Activated CD4-positive, alpha-beta T cell treated with anti-CD3 and anti-CD28 coated beads, Interleukin-2, Interleukin-4, amounts not matched to agents 100 ng/mL and 50 ng/mL, durations not matched to agents 16 hours and 8 hours (primary cell): ENCODE data around the gene UST.
A peak's percentile ranks its signal among the peaks of the same experiment; 100 is the strongest.
"Not testable (repeated sequence)": the region's sequence is repeated elsewhere in the genome, so short reads cannot be mapped to it uniquely, and the experiment has no call there.

Experiments used
- DNase-seq: peaks from one replicate; pipeline ENCODE4 v3.0.0-alpha.2; 2020; ENCODE audit warnings: low spot score

Gene UST

DNA sequence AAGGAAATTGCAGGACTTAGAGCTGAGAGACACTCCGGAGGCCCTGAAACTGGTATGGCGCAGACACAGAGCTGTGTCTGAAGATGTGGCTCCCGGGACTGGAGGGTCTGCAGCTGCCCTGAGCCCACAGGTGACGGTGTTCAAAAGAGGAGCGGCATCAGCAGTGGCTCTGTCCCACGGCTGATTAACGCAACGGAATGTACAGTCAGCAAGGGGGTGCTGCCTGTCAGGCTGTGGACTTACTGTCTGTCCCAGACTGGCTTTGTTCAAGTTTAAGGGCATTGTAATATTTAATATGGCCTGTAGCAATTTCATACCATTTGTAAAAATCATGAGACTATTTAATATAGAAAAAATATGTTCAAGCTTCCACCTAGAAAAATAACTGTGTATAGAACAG lies 342.7 kb downstream of the UST start:
- DNase-seq: no peak

DNA sequence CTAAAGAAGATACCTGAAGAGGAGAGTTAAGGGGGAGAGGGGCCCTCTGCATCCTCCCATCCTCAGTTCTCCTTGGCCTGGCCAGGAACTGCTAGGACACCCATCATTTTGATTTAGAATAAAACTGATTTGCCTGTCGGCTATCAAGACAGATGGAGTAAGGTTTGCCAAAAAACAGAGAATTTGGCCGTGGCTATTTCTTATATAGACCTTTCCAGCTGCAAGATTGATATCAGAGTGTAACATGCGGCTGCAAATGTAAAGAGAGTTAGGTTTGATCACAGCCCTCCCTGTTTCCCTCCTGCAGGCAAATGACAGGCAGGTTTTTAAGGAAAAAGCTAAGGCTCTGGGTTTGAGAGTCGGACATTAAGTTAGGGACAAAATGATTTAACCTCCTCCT lies 344.1 kb downstream of the UST start:
- DNase-seq: no peak

DNA sequence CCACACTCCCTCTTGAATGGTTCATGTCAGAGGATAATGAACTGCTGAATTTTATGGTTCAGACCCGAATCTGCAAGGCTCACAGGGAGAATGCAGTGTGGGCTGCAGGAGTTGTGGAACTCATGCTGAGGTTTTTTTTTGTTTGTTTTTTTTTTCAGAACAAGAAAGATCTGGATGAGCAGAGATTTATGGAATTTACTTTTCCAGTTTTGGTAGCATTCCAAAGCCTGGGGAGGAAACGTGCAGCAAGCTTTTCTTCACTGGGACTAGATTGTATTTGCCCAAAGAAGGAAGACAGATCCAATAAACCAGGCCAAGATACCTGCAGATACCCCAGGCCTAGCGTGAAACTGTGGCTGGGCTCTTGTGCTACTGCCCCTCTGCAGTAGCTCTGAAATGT lies 346.8 kb downstream of the UST start:
- DNase-seq: no peak

DNA sequence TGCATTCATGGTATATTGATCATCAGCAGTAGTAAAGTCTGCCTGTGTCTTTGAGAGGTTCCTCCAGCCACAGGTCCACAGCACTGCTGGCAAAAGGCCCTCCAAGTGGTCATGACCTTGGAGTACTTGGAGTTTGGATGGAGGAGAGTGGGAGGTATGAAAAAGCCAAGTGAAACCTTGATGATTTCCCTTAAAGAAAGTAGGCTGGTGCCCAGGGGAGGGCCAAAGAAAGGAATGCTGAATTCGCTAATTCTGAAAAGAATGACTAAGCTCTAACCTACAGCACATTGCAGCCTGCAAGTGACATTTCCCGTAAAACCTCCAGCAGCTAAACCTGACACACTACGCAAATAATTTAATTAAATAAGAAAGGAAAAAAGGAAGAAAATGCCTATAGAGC lies 347.3 kb downstream of the UST start:
- DNase-seq: peak; percentile 79

DNA sequence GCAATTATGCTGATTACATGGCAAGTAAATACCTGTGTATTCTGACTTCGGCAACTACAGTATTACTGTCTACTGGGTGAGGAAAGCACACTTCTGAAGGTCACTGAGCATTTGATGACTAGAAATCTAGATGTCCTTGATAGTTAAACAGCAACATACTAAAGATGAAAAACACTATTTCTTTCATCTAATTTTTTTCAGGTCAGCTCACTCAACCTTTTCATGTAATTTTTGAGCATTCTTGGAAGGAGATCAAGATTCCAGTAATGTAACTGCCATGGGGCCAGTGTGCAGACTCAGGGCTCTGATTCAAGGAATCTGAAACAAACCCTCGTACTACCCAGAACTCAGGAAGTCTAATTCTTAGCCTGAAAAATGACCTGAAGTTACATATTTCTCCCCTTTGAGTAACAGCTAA lies 348.1 kb downstream of the UST start:
- DNase-seq: peak; percentile 85

DNA sequence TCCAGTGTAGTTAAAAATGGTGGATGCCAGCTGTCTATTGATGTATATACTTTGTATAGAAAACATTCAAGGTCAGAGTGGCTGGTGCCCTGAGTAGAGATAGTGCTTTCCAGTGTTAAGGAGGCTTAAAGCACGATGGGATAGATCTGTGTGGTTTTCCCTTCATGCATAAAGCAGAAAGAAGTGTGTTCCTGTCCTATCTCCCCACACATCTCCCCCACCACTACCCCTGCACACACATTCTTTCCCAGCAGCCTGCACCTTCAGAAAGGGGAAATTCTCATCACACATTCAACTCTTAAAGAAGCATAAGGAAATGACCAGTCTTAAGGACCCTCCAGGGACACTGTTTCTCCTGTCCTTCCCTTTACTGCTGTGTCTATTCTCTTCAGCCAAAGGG lies 349.0 kb downstream of the UST start:
- DNase-seq: peak; percentile 59

DNA sequence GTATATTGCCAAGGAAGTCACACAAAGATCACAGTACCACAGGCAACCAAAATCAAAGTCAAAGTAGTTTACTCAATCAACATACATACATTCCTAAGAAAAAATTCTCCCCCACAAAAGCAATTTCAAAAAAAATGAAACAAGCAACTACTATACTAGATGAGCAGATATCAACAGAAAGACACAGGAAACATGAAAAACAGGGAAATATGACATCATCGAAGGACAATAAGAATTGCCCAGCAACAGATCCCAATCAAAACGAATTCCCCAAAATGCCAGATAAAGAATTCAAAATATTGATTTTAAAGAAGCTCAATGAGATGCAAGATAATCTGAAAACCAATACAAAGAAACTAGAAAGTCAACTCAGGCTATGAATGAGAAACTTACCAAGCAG lies 351.0 kb downstream of the UST start:
- DNase-seq: no peak

DNA sequence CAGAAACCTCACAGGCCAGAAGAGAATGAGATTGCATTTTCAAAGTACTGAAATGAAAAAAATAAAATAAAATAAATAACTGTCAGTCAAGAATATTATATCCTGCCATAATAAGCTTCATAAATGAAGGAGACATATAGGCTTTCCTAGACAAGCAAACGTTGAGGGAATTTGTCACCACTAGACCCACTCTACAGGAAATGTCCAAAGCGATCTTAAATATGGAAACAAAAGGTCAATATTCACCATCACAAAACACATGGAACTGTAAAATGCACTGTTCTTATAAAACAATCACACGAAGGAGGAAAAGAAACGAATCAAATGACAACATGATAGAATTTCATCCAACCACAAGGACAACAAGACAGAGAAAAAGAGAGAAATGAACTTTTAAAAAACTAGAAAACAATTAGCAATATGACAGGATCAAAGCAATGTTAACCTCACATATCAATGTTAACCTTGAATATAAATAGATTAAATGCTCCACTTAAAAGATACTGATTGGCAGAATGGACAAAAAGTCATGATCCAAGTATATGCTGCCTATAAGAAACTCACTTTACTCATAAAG lies 352.0 kb downstream of the UST start:
- no peak for DNase-seq

DNA sequence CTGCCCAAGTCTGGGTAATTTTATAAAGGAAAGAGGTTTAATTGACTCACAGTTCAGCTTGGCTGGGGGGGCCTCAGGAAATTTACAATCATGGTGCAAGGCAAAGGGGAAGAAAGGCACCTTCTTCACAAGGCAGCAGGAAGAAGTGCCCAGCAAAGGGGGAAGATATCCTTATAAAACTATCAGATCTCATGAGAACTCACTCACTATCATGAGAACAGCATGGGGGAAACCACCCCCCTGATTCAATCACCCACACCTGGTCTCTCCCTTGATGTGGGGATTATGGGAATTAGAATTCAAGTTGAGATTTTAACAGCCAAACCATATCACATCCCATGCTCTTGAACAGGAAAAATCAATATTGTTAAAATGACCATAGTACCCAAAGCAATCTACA lies 355.5 kb downstream of the UST start:
- no peak for DNase-seq

DNA sequence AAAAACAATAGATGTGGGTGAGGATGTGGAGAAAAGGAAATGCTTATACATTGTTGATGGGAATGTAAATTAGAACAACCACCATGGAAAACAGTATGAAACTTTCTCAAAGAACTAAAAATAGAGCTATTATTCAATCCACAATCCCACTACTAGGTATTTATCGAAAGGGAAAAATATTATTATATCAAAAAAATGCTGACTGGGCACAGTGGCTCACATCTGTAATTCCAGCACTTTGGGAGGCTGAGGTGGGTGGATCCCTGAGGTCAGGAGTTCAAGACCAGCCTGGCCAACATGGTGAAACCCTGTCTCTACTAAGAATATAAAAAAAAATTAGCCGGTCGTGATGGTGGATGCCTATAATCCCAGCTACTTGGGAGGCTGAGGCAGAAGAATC lies 357.1 kb downstream of the UST start:
- DNase-seq: not testable (repeated sequence)

DNA sequence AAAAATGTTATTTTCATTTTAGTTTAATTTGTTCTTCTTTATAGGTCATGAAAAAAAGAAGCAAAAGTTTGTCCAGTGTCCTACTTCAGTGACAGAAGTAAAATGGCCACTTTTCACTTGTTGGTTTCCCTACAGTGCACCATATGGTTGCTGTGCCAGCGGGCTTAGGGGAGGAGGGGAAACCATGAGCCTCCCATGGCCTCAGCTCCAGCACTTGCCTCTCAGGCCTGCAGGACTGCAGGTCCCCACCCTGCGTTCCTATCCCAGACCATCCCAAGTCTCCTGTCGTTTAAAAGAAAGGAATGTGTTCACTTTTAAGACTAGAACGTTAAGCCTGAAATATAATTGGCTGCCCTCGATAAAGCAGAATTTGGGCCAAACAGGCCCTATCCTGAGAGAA lies 360.7 kb downstream of the UST start:
- DNase-seq: no peak

DNA sequence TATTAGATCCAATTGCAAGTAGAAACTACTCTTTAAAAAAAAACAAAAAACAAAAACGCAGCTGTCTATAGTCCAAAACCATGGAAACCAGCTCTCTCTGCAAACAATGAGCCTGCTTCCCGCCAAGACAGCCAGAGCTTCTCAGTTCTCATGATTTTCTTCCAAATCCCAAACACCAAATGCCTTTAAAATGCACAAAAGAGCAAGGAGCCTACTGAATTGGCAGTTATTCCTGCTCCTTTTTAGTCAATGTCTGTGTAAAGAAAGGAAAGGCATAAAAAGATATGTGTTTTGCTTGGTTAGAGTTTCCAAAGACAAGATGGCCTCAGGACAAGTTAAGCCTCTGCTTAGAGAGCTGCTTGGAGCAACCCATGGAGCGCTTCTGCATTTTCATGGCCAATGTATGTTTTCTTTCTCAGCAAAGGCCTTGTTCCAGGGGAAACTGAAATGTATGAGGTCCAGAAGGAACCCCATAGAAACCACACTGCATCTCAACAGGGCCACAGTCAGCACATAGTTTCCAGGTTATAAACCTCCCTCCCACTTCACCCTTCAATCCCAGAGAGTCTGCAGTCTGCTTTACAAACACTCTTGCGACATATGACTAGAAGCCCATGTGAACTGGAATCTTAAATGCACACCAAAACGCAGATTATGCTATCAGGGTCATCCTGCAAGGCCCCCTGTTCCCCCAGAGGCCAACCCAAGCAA lies 361.4 kb downstream of the UST start:
- DNase-seq: no peak

DNA sequence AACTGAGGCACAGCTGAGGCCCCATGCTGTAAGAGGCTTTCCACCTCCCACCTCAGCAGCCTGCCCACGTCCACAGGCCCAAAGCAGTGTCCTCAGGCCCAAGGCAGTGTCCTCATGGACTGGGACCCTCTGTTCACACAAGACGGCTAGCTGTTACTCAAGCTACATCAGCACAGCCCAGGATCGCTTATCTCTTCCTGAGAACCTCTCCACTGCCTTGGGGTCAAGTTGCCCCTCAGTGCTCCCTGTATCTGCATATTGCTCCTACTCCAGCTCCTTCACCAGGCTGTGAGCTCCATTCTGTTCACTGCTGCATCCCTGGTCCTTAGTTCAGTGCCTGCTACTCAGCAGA lies 361.9 kb downstream of the UST start:
- no peak for DNase-seq

DNA sequence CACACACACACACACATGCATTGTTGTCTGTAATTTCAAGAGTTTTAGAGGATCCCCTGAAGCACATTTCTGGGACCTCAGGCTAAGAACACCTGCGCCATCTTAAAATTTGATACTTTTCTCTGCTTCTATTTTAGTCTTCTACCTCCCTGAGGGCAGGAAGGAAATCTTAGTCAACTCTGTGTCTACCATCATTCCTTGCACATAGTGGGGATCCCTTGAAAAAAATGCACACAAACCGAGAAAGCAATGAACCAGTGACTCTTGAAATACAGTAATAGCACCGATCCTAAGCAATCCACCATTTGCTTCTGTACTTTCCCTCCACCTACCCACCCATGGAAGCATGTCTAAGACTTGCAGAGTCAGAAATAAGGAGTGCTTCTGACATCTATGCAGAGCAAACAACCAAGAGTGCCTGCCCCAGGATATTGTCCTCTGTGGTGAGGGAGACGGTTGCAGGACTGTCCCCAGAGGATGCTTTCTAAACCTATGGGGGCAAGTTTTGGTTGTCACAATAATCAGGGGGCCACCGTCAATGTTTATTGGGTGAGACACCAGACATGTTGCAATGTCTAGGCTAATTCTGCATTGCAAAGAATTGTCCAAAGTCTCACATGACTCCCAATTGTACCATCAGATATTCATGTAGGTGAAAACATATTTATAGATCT lies 362.7 kb downstream of the UST start:
- DNase-seq: no peak

DNA sequence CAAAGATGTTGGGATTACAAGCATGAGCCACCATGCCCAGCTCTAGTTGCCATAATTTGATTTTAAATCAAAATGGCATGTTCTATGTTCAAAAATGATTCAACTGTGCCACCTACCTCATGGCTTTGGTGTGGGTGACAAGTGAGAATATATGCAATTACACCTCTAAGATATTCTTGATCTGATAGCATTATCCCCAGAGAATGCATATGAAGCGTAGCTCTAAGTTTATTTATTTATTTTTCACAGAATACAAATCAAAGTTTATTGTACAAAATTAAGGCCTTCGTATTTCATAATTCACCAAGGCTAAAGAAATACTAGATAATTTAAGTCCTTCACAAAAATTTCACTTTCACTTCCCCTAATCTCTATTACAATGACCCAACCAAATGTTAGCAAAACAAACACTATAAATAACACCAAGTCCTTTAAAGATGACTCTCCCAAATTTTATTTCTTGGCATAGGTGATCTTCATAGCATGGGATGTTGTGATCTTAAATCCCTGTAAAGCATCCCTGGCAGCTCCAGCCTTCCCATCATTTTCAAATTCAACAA lies 364.8 kb downstream of the UST start:
- DNase-seq: no peak

DNA sequence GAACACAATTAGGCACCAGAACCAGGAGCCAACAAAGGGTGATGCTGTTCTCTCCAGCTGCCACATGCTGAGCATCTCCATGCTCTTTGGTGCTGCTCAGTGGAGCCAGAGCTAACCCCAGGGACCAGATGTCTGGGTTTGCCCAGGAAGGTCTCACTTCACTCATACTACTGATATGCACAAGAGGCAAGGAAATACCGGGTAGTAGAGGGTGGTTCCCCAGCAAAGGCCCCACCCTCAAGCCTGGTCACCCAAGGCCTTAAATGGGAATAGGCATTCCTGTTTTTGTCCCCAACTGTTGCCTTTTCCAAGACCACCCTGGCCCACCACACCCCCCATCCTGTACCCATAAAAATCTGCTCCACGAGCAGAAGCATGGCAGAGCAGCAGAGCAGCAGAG lies 366.1 kb downstream of the UST start:
- DNase-seq: no peak

DNA sequence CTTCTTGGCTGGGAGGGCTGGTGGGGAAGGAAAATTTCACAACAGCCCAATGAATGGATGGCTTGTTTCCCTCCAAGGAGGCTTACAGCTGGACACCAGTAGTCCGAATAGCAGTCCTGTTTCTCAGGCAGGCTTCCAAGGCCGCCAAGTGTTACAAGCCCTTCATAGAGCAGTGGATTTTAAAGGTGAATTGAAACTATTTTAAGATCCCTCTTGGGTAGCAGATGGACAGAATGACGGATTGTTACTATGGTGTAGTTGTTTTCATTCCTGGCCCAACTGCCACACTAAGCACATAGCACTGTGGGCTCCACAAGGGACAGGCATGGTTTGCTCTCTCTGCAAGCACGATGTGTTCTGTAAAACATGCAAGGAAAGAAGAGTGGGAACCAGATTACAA lies 367.3 kb downstream of the UST start:
- DNase-seq: no peak

DNA sequence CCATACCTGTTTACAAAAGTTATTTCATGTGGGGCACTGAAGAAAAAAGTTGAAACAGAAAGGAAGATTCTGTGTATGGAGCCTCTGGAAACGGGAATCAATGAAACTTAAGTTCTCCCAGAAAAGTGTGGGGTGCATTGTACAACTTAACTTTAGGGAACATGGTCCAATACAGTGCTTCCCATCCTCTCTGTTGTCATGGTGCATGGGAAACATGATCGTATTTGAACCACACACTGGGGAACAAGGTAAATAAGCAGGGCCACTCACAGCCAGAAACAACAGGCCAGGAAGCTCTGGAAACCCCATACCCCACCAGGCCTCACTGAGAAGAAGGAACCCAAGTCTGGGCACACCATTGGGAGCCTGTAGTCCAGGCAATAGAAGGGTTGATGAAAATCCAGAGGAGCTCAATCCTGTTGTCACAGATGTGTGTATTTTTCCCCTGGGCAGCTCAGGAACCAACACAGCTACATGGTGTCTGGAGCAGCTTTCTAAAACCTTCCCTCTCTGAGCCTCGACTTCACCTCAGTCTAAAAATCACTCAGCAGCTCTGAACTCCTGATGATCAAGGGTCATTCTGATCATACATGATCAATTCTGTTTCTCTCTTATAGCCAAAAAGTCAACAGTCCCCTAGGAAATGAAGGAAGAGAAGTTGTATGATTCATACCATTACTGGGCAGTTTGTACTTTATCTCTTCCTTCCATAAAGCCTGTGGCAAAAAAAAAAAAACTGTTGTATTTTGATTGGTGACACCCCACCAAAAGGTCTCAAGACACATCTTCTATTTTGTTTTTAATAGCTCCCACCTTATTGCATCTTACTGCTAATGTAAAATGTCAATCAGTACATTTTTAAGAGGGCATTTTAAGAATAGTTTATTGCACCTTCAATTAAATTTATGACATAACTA lies 372.2 kb downstream of the UST start:
- DNase-seq: no peak

DNA sequence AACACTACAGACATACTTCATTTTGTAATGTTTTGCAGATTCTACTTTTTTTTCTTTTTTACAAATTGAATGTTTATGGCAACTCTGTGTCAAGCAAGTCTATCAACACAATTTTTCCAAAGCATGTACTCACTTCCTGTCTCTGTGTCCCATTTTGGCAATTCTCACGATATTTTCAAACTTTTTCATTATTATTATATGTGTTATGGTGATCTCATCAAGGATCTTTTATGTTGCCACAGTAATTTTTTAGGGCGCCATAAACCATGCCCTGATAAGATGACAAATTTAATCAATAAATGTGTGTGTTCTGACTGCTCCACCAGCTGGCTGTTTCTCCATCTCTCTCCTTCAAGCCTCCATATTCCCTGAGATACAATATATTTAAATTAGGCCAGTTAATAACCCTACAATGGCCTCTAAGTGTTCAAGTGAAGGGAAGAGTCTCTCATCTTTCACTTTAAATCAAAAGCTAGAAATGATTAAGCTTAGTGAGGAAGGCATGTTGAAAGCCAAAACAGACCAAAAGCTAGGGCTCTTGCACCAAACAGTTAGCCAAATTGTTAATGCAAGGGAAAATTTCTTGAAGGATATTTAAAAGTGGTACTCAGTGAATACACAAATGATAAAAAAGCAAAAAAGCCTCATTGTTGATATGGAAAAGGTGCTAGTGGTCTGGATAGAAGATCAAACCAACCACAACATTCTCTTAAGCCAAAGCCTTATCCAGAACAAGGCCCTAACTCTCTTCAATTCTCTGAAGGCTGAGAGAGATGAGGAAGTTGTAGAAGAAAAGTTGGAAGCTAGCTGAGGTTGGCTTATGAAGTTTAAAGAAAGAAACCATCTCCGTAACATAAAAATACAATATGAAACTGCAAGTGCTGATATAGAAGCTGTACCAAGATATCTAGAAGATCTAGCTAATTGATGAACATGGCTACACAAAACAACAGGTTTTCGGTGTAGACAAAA lies 376.3 kb downstream of the UST start:
- no peak for DNase-seq

DNA sequence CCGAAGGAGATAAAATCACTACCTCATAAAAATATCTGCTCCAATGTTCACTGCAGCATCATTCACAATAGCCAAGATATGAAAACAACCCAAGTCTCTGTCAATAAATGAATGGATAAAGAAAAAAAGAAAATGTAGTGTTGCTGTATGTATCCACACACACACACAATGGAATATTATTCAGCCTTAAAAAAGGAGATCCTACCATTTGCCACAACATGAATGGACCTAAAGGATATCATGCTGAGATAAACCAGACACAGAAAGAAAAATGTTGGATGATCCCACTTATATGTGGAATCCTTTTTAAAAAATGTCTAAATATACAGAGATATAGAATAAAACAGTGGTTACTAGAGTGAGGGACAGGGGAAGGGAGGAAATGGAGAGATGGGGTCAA lies 378.5 kb downstream of the UST start:
- no peak for DNase-seq
